ENCODE measurements around the gene FBLN1. TPM values are rescaled to one million over a fixed set of nuclear protein-coding genes. Genes with fewer than 3 reads are reported as not detected.

The FBLN1 gene
- total and polyA plus RNA-seq, 2 of the 8 experiments (the other 6 are each of a cell fraction or from before 2014, with no cell fraction given), result 159 to 168 TPM

DNA sequence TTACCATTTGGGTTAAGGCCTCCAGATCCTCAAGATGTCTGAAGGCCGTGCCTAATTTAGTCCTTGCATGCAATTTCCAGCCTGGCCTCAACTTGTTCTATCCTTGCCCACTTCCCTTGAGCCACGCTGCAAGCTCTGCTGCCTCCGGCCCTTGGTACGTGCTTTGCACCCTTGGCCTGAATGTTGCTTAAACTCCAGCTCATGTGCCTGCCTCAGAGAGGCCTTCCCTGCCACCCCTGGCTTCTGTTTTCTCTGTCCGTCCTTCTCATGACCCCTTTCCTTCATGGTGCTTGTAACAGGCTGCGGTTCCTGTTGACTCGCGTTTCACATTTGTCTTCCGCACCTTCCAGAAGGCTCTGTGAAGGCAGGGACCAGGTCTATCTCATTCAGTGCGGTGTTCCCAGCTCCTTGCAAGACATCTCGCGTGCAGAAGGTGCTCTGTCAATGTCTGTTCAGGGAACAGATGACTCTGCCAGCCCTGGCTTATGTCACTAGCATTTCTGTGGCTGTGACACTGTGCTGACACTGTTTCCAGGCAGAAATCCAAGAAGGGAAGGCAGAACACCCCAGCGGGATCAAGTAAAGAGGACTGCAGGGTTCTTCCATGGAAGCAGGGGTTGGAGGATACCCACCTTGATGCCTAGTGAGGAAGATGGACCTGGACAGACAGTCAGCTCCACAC lies 61.8 kb downstream of the FBLN1 start:
- no peak for FAIRE-seq
- TF ChIP-seq NANOG (IDR thresholded peaks at IDR 0.05; ENCODE audit: insufficient read depth, low read depth, low read length, poor library complexity, severe bottlenecking) (no peak), SIN3A (conservative IDR thresholded peaks at IDR 0.05 in 1 of 2, IDR thresholded peaks at IDR 0.05 in 1 of 2; ENCODE audit: low read depth in 1 of 2, low read length in 2 of 2) (no peak), CHD2 (IDR thresholded peaks at IDR 0.05; ENCODE audit: low read length) (no peak), CTBP2 (IDR thresholded peaks at IDR 0.05; ENCODE audit: borderline replicate concordance, insufficient read depth, insufficient read length, low read length) (no peak), CBX5 (IDR thresholded peaks at IDR 0.05; ENCODE audit: low read depth, low read length) (no peak), FOSL1 (IDR thresholded peaks at IDR 0.05; ENCODE audit: insufficient read depth, low read depth, low read length) (no peak), POLR2A (IDR thresholded peaks at IDR 0.05; ENCODE audit: control extremely low read depth in 1 of 2, low read depth in 2 of 2, low read length in 2 of 2) (no peak), BACH1 (IDR thresholded peaks at IDR 0.05; ENCODE audit: low read length) (no peak)
- TF ChIP-seq, protein P1, sequence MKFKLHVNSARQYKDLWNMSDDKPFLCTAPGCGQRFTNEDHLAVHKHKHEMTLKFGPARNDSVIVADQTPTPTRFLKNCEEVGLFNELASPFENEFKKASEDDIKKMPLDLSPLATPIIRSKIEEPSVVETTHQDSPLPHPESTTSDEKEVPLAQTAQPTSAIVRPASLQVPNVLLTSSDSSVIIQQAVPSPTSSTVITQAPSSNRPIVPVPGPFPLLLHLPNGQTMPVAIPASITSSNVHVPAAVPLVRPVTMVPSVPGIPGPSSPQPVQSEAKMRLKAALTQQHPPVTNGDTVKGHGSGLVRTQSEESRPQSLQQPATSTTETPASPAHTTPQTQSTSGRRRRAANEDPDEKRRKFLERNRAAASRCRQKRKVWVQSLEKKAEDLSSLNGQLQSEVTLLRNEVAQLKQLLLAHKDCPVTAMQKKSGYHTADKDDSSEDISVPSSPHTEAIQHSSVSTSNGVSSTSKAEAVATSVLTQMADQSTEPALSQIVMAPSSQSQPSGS (IDR thresholded peaks at IDR 0.05; ENCODE audit: low read length), result no peak
- TF ChIP-seq, protein P2, sequence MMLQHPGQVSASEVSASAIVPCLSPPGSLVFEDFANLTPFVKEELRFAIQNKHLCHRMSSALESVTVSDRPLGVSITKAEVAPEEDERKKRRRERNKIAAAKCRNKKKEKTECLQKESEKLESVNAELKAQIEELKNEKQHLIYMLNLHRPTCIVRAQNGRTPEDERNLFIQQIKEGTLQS (IDR thresholded peaks at IDR 0.05; ENCODE audit: insufficient read depth, low read depth, low read length), result no peak

More for the DNA sequence above, 61.8 kb downstream of the FBLN1 start:
- H3K14ac ChIP-seq (ENCODE audit: insufficient read length), result no peak overlapping the region
- H3K4me1 ChIP-seq (replicated peaks in 1 of 4; ENCODE audit: control insufficient read depth in 3 of 4, insufficient read depth in 4 of 4, low read length in 3 of 4), result peaks cover 0 to 10% (median 1%) of the 10 kb centered on the region in 4 experiments; a peak in 2 of 7 replicates
- H3K56ac ChIP-seq (replicated peaks; ENCODE audit: insufficient read length, low read depth, low read length), result no peak overlapping the region
- no peak overlapping the region for H4K91ac ChIP-seq (replicated peaks; ENCODE audit: insufficient read length, low read length)
- H4K8ac ChIP-seq (ENCODE audit: extremely low read depth, insufficient read depth, low read length), result no peak overlapping the region
- no peaks in the 10 kb centered on the region; the same call in 1 of the 2 replicates for H3K23me2 ChIP-seq (ENCODE audit: low read depth, low read length)
- no peak overlapping the region for H3K27ac ChIP-seq (ENCODE audit: low read depth, low read length)
- H3K4me2 ChIP-seq (ENCODE audit: insufficient read depth in 1 of 2, low read depth in 2 of 2, low read length in 2 of 2), result no peak overlapping the region
- H3K9ac ChIP-seq (replicated peaks in 1 of 4; ENCODE audit: extremely low read depth in 1 of 4, low read depth in 3 of 4, low read length in 3 of 4), result no peak overlapping the region
- H2BK12ac ChIP-seq (ENCODE audit: low read depth, low read length), result no peak overlapping the region
- H3K18ac ChIP-seq (ENCODE audit: extremely low read depth, low read length), result no peak overlapping the region
- no peak overlapping the region for H2AFZ ChIP-seq (ENCODE audit: low read length)
- no peak overlapping the region for H3K23ac ChIP-seq (ENCODE audit: insufficient read length)
- 84% methylated on average over 13 of the region's 13 CpGs; no CpG with 5 or more reads in 1 of the 2 experiments for WGBS, 2 experiments (ENCODE audit: extremely low coverage in 1 of 2, insufficient coverage in 1 of 2, insufficient read length in 1 of 2, insufficient replicate concordance in 2 of 2, low coverage in 1 of 2, low lambda C conversion rate in 2 of 2, missing lambda C conversion rate in 1 of 2)
- H3K79me1 ChIP-seq (ENCODE audit: low read depth, low read length), result no peaks in the 10 kb centered on the region; the same call in 1 of the 2 replicates
- H3K79me2 ChIP-seq (ENCODE audit: control insufficient read depth in 1 of 2, insufficient read depth in 2 of 2, low read length in 2 of 2), result no peaks in the 10 kb centered on the region
- no peak for DNase-seq (ENCODE audit: low read depth in 1 of 2, low spot score in 2 of 2)
- ChIA-PET POLR2A (ENCODE audit: partially characterized antibody) (no interaction called here), CTCF (ENCODE audit: partially characterized antibody) (interaction anchor here (0.6 to 7.2 kb wide), 6 partner anchors 10 to 414 kb away, joined by 3 to 39 read pairs (median 8); no protein-coding TSS in a partner anchor)
- H3K4ac ChIP-seq (replicated peaks; ENCODE audit: insufficient read length, low read depth, low read length), result no peak overlapping the region
- H3K4me3 ChIP-seq (ENCODE audit: extremely low read depth in 1 of 4, insufficient read depth in 2 of 4, low read depth in 3 of 4, low read length in 4 of 4), result no peak overlapping the region
- H4K20me1 ChIP-seq (replicated peaks in 1 of 2; ENCODE audit: control insufficient read depth in 1 of 2, insufficient read depth in 2 of 2, low read length in 2 of 2), result peaks cover 0 to 2% of the 10 kb centered on the region in 2 experiments
- no peak overlapping the region for H2BK15ac ChIP-seq (ENCODE audit: low read length)
- peaks cover 0 to 15% (median 2%) of the 10 kb centered on the region in 4 experiments; a peak in 4 of 8 replicates for H3K36me3 ChIP-seq (ENCODE audit: control insufficient read depth in 2 of 4, insufficient read depth in 4 of 4, low read length in 3 of 4)
- H4K5ac ChIP-seq (ENCODE audit: insufficient read length, low read depth, low read length), result no peak overlapping the region
- no peak overlapping the region for H2BK5ac ChIP-seq (ENCODE audit: low read depth, low read length)
- H3K9me3 ChIP-seq (ENCODE audit: insufficient read depth in 2 of 2, low read depth in 1 of 2, low read length in 1 of 2), result peaks cover 4 to 10% of the 10 kb centered on the region in 2 experiments; a peak in 2 of 4 replicates
- no peak overlapping the region for H2BK20ac ChIP-seq (ENCODE audit: low read length)
- H3K27me3 ChIP-seq (replicated peaks in 1 of 4; ENCODE audit: control insufficient read depth in 3 of 4, extremely low read depth in 1 of 4, insufficient read depth in 3 of 4, low read length in 3 of 4), result no peaks in the 10 kb centered on the region; a peak in 2 of 7 replicates
- no peak overlapping the region for H2AK5ac ChIP-seq (ENCODE audit: low read depth, low read length)
- H2BK120ac ChIP-seq (replicated peaks; ENCODE audit: low read depth, low read length), result no peak overlapping the region

Measured in H1 (cell line).